ENCODE data around the gene CDKAL1.

DNA sequence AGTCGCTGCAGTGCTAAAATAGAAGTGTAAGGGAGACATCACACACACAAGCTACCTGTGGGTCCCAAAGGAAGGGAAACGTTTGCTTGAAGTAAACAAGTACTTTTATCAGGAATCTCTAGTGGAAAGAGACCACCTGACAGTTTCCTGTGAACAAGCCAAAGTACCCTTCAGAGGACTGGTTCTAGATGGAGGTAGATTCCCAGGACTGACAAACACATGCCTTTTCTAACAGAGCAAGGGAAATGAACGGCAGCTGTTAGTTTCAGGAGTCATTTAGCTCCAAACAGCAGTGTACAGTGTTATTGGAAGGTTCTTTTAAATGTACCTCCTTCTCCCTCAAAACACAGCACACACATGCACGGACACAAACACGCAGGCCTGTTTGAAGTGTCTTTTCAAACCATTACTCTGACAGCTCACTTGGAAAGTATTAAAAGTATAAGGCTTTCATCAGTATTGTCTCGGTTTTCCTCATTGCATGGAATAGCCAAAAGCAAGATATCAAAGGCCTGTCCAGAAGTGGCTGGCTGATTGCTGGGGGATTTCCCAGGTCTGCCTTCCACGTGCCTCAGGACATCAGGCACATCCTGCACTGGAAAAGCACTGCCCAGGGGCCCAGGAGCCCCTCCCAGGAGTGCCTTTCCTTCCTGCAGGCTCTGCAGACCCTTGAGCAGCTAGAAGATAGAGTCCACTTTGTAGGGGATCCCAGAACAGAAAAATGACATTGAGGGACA is 666.0 kb downstream of the CDKAL1 start:
- TF ChIP-seq POLR2A (IDR thresholded peaks at IDR 0.05) (no peak), POLR2AphosphoS5 (IDR thresholded peaks at IDR 0.05) (no peak)
- TF ChIP-seq, protein P1, sequence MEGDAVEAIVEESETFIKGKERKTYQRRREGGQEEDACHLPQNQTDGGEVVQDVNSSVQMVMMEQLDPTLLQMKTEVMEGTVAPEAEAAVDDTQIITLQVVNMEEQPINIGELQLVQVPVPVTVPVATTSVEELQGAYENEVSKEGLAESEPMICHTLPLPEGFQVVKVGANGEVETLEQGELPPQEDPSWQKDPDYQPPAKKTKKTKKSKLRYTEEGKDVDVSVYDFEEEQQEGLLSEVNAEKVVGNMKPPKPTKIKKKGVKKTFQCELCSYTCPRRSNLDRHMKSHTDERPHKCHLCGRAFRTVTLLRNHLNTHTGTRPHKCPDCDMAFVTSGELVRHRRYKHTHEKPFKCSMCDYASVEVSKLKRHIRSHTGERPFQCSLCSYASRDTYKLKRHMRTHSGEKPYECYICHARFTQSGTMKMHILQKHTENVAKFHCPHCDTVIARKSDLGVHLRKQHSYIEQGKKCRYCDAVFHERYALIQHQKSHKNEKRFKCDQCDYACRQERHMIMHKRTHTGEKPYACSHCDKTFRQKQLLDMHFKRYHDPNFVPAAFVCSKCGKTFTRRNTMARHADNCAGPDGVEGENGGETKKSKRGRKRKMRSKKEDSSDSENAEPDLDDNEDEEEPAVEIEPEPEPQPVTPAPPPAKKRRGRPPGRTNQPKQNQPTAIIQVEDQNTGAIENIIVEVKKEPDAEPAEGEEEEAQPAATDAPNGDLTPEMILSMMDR (IDR thresholded peaks at IDR 0.05 in 8 of 11, conservative IDR thresholded peaks at IDR 0.05 in 3 of 11) = no peak

All from spleen (tissue), 7 donors.